Glomerular visceral epithelial cell (primary cell): ENCODE data around the gene HOXD8.
A peak's percentile ranks its signal among the peaks of the same experiment; 100 is the strongest.

Source experiments
- DNase-seq: peaks from one replicate; pipeline ENCODE4 v3.0.0-alpha.2; 2016; ENCODE audit errors: extremely low spot score

HOXD8 gene

GRCh38 chr2:176173567-176174381, 44.3 kb downstream of the HOXD8 start:
- no peak for DNase-seq

GRCh38 chr2:176174382-176174823, 44.9 kb downstream of the HOXD8 start:
- DNase-seq, result peak; percentile 66

GRCh38 chr2:176174824-176175708, 45.6 kb downstream of the HOXD8 start:
- no peak for DNase-seq

GRCh38 chr2:176175709-176176607, 46.5 kb downstream of the HOXD8 start:
- no peak for DNase-seq

- DNase-seq, result no peak
Measured at GRCh38 chr2:176177580-176178037, 48.1 kb downstream of the HOXD8 start.

- no peak for DNase-seq
Measured at GRCh38 chr2:176178038-176178756, 48.7 kb downstream of the HOXD8 start.

GRCh38 chr2:176178757-176179295, 49.3 kb downstream of the HOXD8 start:
- no peak for DNase-seq

- DNase-seq, result no peak
Measured at GRCh38 chr2:176181551-176181950, 52.0 kb downstream of the HOXD8 start.
